Measurements from ENCODE around the gene RASA3.

- TF ChIP-seq POLR2A (IDR thresholded peaks at IDR 0.05), result no peak
- TF ChIP-seq POLR2AphosphoS5 (IDR thresholded peaks at IDR 0.05), result no peak
- TF ChIP-seq CTCF (IDR thresholded peaks at IDR 0.05), result no peak
- no peak for TF ChIP-seq EP300 (IDR thresholded peaks at IDR 0.05)
These were observed 36.9 kb downstream of the RASA3 start for GRCh38 chr13:114095486-114095885.

All from sigmoid colon (tissue), 4 donors.